Cerebellar cortex (tissue), 1 donor: Measurements from ENCODE around the gene BHLHE40.

Experiments used
- DNase-seq: peaks from one replicate; pipeline ENCODE4 v3.0.0-alpha.2; 2015; ENCODE audit warnings: low spot score

Gene BHLHE40

DNA sequence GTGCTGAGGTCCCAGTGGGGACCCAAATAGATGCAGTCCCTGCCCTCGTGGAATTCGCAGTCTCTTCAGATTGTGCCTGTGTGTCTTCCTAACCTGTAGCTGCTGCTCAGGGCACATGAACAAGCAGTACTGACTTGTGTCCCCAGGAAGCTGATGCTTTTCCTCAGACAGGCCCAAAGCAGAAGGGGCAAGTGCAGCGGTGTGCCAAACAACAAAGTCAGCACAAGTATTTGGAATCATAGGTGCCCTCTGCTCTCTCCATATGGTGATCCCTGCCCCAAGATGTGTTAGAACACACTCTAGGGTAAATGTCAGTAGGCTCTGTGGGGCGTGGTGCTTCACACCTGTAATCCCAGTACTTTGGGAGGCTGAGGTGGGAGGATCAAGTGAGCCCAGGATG is 21.9 kb downstream of the BHLHE40 start:
- no peak for DNase-seq

- DNase-seq, result no peak
Measured at GRCh38 chr3:5001805-5002173, 22.6 kb downstream of the BHLHE40 start.

- no peak for DNase-seq
Measured at GRCh38 chr3:5002174-5002870, 23.1 kb downstream of the BHLHE40 start.

GRCh38 chr3:5002871-5003247 is 23.6 kb downstream of the BHLHE40 start:
- DNase-seq, result no peak

DNA sequence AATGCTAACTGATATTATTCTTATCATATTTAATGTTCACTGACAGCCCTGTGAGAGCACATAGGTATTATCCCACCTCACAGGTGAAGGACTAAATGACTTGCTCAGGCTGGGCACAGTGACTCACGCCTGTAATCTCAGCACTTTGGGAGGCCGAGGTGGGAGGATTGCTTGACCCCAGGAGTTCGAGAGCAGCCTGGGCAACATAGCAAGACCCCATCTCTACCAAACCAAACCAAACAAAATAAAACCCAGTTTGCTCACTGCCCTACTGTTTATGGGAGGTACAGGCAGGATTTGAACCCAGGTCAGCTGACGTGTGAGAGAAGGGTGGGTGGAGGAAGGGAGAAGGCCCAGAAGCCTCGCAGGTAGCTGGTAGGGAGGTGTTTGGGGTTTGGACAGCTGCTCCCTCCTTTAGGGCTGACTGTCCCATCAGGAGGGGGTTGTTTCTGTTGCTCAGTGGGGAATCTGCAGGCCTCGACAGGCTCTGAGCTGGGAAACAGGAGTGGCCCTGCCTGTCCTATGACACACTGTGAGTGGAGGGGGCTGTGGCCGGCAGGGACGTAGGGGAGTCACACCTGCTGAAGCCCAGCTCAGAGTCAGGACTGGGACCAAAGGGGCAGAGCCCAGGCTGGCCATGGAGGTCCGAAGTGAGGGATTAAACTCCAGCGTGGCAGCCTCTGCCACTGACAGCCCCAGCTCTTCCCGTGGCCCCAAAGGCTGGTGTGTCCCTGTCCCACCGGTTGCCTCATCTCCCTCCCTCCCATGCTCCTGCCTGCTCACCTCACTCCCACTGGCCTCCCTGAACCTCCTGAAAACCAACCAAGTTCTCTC is 25.3 kb downstream of the BHLHE40 start:
- no peak for DNase-seq

GRCh38 chr3:5005367-5005766 is 26.1 kb downstream of the BHLHE40 start:
- no peak for DNase-seq

GRCh38 chr3:5006755-5007202 is 27.5 kb downstream of the BHLHE40 start:
- DNase-seq, result no peak

DNA sequence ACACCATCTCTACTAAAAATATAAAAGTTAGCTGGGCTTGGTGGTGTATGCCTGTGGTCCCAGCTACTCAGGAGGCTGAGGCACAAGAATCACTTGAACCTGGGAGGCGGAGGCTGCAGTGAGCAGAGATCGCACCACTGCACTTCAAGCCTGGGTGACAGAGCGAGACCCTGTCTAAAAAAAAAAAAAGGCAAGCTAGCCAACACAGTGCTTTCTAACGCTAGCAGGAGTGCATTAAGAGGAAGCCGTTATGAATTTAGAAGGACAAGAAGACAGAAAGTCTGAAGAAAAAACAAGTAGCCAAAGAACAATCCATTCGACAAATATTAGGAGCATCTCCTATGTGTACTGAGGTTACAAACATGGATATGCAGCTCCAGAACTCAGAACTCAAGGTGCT is 28.6 kb downstream of the BHLHE40 start:
- no peak for DNase-seq

DNA sequence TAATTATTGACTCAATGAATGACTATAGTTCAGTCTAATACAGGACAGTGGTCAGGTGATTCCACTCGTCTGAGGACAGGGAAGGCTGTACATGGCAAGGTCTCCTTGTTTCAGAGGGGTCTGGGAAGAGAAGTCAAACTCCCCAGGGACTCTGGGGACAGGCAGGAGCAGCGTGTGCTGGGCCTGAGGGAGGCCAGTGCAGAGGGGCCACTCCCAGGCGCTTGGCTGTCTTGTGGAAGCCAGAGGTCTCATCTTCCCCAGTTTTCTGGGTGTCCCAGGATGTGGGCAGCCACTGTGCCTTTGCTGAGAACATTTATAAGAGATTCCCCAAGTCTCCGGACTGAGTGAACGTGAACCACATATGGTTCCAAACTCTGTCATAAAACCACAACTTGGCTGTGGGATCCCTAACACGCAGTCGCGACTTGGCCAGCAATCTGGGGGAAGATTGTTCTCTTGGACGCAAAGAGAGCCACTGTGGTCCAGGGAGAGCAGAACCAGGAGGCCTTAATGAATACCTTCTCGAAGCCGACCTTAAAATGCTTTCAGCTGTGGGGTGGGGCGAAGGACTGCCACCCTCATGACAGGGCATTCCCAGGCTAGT is 30.4 kb downstream of the BHLHE40 start:
- DNase-seq, result no peak

DNA sequence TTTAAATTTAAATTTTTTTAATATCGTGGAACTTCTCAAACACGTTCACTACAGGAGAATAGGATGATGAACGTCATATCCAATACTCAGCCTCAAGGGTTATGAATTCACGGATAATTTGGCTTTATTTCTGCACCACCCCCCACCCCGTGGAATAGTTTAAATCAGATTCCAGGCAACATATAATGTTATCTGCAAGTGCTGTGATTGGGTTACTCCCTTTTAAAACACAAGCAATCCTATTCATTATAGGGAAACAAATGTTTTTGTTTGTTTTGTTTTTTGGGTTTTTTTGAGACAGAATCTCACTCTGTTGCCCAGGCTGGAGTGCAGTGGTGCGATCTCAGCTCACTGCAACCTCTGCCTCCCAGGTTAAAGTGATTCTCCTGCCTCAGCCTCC is 30.9 kb downstream of the BHLHE40 start:
- DNase-seq, result no peak

DNA sequence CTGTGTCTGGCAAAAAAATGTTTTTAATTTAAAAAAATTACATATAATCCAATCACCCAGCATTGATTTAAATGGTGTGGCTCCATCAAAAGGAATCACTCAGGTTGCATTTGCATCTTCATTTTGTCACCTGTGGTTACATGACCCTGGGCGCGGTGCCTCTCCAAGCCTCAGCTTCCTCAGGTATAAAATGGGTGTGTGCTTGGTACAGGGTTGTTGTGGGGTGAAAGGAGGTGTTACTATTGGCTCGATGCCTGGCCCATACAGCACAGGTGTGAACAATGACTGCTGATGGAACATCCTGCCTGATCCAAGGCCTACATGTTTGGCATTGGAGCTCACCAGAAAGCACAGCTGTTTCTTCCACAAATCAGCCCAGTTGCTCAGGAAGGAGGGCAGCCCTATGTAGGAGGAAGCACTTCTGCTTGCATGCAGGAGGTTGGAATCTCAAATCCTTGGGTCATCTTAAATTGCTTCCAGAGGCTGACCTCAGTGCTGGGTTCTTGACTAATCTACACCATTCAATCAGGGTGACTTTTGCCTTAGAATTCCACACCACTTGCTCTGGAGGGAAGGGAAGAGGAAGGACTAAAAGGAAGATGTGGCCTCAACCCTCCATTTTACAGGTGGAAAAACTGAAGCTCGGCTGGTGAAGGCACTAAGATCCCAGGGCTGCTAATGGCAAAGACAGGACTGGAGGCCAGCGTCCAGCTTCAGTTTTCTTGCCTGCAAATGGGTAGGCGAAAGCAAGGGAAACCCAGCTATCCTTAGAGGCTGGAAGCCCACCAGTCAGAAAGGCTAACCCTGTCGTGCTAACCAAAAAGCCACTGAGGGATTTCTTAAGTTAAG is 31.7 kb downstream of the BHLHE40 start:
- no peak for DNase-seq

DNA sequence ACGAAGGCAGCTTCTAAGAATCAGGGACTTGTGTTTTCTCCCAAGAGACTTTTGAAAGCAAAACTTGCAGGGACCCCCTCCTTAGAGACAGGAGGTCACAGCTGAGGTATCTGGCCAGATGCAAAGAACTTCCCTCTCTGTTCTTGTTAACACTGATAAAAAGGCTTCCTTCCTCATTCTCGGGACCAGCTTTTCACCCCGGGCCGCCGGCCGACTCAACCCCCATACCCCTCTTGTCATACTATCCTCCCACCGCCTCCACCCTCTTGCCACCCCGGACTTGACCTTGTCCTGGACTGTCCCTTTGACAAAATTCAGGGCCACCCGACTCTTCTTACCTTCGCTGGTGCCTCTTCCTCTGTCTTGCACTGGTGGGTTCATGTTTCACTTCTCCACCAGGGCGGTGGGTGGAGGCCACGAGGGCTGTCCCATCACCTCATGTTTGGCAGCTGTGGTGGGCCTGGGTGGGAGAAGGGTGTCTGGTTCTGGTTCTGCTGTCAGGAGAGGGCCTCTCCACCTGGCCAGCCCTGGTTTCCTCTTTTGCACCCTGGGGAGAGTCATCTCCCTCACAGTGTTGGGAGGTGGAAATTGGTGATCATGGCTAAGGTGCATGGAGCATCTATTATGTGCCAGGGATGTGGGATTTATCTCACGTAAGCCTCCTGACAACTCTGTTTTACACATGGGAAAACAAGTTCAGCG is 32.5 kb downstream of the BHLHE40 start:
- no peak for DNase-seq

DNA sequence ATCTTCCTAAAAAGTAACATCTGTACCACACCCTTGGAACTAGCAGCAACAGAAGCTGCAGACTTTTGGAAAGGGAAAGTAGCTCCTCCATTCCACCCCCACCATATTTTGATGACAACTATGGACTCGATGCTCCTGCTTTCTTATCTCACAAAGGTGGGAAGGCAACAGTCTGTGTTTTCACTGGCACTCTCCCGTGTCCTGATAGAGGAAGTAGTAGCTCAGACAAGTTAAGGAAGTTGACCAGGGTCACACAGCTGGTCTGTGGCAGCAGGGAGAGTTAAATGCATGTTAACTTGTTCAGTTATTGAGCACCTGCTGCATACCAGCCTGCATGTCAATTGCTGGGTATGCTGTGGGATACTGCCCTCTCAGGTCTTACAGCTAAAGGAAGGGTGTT is 33.1 kb downstream of the BHLHE40 start:
- DNase-seq, result no peak

DNA sequence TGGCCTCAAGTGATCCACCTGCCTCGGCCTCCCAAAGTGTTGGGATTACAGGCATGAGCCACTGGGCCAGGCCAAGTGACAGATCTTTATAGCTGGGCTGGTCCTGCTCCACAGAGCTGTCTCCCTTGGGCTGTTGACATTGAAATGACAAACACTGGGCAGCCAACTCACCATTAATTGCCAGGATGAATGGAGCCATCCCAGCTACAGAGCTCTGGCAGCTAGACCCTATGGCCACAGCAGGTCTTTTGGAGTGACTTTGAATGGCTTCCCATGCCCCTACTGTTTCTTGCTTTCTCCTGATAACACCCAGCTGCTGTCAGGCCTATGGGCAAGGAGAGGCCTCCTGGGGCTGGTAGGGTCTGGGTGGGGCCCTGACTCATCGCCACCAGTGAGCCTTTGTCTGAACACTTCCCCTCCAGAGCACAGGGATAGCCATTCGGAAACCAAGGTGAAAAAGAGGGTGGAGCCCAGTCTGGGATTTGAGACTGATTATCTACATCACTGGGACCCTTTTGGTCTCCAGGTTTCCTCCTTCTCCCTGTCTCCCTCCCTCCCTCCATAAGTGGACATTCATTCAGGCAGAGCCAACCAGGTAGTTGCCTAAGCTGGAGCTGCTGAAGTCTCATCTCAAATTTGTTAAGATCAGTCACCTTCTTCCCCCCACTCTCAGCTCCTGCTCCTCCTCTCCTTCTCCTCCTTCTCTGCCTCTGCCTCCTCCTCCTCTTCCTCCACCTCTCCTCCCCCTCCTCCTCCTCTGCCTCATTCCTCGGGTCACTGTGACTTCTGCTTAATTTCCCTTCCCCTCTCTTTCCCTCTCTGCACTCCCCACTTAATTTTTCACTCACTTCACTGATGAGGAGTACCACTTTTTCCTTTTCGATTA is 34.0 kb downstream of the BHLHE40 start:
- DNase-seq, result no peak

- no peak for DNase-seq
Measured at GRCh38 chr3:5014391-5014790, 35.2 kb downstream of the BHLHE40 start.

DNA sequence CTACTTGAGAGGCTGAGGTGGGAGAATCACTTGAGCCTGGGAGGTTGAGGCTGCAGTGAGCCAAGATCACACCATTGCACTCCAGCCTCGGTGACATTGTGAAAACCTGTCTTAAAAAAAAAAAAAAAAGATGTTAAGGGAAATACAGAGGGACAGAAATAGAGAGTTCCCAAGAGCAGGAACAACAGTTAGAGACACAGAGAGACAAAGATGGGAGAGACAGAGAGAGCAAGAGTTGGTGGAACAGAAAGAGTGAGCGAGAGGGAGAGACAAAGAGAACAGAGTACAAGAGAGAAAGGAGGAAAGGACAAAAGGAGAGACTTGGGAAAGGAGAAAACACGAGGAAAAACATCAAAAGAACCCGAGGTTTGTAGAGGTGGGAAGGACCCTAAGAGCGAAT is 35.8 kb downstream of the BHLHE40 start:
- no peak for DNase-seq

DNA sequence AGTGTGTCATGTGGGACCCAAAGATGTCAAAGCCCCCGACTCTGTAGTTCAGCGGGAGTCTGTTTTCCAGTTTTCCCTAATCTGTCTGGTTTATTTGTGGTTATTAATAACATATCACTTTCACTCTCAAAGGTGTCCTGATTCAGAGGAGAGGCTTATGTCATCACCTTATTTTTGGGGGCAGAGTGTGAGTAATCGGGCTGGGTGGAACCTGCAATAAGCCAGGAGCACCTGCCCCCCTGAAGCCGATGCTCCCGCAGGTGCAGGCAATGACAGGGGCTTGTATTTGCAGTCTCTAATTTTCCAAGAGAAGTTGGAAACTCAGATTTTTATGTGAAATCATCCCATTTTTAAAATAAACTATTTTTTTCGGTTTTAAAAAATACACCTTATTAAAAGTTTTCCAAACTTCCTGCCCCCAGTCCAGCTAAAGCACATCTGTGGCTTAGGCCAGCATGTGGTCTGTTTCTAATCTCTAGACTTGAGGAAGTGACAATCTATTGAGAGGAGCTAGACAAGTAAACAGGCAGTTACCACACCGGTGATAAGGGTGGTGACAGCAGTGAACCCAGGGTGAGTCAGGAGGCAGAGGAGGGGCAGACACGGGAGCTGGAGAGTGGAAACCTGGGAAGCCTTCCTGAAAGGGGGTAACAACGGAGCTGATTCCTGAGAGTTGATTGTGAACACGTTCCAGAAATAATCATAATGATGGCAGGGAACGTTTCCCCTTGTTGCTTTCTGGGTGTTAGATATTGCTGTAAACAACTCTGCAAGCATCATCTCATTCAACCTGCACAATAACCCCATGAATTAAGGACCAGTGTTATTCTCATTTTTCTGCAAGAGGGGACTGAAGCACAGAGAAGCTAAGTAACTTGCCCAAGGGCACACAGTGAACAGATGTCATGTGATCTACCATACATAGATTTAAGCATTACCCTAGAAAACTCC is 37.2 kb downstream of the BHLHE40 start:
- no peak for DNase-seq

DNA sequence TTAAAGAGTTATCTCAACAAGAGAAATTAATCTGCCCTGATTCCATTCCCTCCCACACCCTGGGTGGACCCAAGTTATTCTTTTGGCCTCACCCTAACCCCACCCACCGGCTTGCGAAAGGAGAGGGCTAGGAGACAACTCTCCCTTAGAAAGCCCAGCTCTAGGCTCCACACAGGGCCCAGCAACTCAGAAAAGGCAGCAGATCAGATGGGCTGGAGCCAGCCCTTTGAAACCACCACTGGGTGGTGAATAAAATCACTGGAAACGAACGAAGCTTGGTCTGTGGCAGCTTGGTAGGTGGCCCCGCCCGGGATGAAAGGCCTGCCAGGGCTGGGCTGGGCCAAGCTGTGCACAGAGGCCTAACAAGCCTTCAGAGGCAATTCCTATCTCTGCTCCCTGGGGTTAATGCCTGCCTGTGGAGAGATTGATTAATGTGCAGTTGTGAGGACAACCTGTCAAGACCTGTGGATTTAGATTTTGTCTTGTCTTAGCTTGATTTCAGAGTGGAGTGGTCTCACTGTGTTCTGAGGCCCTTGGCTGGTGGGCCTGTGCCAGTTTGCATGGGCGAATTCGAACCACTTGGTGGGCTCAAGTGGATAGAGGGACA is 38.8 kb downstream of the BHLHE40 start:
- DNase-seq, result no peak
